GM19099 (cell line): ENCODE measurements around the gene POLR3A.

ENCODE experiments used
- POLR2A ChIP-seq: IDR thresholded peaks from 3 replicates; pipeline ENCODE4 v1.6.1; 2011; ENCODE audit warnings: low read depth; ENCODE audit not compliant: insufficient read length; ENCODE audit errors: extremely low read depth

The POLR3A gene

DNA sequence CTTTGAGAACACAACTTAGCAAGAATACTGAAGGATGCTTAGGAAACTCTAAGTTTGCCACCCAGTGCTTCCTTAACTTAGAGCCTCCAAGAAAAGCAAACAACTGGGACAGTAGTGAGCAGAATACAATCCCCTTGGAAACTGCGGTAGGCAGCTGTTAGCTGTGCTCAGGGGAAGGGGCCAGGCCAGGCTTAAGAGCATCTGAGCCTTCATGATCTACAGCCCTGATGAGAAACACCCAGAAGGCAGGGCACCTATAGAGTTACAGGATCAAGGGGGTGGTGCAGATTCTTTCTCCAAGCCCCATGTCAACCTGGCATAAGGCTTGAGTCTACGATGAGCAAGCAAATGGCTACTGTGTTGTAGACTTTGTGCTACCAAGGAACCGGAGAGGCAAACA lies 51.4 kb downstream of the POLR3A start:
- TF ChIP-seq POLR2A = no peak

DNA sequence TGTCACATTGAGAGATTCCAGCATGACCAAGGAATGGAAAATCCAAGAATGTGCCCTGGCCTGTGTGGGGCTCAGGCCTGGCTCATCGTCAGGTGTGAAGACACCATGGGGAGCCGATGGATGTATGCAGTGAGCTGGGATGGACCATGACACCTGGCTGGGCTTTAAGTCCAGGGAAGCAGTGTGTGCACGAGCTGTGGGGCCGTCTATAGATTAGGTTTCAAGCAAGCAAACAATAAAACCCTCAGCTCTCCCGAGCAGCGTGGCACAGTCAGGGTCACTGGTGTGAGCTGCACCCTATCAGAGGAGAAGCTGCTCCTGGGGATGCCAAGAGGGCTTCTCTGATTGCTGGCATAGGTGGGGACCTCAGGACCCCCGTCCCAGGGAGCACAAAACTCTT lies 52.3 kb downstream of the POLR3A start:
- no peak for TF ChIP-seq POLR2A

DNA sequence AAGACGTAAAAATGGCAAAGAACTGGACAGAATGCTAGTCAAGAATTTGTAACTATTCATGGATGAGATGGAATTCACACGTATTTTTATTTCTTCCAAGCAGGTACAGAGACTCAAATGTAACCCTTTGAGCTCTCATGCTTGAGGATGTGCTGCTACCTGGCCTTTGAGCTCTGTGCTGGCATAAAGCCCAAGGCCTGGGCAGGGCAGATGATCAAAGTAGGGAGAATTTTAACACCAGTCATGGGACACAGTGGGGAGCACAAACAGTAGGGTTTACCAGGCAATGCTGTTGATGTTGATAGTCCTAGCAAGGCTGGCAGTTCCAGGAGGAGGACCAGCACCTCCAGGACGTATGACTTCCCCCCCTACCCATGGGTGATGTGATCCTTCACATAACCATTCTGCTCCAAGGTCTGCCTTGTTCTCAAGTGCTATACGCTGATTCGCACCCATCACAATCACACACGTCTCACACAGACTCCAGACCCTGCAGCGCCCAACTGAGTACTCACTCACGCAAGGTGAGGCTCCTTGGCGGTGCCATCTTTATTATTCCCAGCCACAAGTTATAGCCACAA lies 54.1 kb downstream of the POLR3A start:
- no peak for TF ChIP-seq POLR2A

DNA sequence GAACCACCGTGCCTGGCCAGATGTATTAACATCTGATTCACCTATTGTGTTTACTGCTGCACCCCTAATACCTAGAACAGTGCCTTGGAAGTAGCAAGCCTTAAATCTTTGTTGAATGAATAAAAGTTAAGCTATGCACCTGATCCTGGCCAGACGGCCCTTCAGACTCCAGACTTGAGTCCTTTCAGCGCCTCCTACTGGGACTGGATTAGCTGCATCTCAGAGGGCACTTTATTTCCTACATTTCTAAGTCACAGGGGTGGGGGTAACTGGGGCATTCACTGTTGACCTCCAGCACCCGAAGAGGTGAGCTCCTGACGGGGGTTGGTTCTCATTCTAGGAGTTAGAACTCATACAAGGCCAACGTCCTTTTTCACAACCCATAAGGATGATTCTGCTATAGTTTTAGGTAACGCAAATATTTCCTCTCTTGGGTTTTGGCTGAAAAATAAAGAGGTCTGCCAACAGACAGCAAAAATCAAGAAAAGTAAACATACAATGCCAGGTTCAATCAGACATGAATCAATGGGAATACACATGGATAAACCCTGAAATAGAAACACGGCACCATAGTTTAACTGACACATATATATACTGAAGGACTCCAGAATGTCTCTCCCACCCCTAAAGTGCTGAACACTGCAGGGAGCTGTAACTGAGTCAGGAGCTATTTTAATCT lies 54.8 kb downstream of the POLR3A start:
- TF ChIP-seq POLR2A = no peak

DNA sequence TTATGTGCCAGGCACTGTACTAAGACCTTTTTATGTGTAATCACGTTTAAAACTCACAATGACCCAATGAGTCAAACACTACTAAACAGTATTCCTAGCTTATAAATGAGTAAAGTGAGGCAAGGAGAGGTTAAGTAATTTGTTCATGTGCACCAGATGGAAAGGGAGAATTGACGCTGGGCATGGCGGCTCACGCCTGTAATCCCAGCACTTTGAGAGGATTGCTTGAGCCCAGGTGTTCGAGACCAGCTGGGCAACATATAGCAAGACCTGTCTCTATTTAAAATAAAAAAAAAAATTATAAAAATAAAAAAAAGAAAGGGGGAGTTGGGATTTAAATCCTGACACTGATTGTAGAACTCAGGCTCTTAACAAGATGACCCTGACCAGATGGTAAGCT lies 56.0 kb downstream of the POLR3A start:
- TF ChIP-seq POLR2A = no peak

DNA sequence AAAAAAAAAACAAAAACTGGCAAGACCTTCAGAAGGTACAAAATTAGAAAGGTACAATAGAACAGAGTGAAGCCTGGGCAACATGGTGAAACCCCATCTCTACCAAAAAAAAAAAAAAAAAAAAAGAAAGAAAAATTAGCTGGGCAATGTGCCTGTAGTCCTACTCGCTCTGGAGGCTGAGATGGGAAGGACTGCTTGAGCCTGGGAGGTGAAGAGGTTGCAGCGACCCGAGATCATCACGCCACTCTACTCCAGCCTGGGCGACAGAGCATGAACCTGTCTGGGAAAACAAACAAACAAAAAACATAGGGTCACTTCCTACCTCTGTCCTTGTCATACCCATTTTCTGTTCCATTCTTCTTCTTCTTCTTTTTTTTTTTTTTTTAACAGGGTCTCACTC lies 57.2 kb downstream of the POLR3A start:
- TF ChIP-seq POLR2A = no peak

DNA sequence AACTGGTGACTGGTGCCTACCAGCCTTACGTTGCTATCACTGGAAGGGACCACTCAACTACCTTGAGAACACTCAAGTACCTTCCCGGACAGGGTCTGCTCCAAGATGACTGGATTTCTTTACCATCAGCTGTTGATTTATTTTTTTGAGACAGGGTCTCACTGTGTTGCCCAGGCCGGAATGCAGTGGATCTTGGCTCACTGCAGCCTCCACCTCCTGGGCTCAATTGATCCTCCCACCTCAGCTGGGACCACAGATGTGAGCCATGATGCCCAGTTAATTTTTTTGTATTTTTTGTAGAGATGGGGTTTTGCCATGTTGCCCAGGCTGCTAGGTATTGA lies 57.5 kb downstream of the POLR3A start:
- TF ChIP-seq POLR2A = no peak

DNA sequence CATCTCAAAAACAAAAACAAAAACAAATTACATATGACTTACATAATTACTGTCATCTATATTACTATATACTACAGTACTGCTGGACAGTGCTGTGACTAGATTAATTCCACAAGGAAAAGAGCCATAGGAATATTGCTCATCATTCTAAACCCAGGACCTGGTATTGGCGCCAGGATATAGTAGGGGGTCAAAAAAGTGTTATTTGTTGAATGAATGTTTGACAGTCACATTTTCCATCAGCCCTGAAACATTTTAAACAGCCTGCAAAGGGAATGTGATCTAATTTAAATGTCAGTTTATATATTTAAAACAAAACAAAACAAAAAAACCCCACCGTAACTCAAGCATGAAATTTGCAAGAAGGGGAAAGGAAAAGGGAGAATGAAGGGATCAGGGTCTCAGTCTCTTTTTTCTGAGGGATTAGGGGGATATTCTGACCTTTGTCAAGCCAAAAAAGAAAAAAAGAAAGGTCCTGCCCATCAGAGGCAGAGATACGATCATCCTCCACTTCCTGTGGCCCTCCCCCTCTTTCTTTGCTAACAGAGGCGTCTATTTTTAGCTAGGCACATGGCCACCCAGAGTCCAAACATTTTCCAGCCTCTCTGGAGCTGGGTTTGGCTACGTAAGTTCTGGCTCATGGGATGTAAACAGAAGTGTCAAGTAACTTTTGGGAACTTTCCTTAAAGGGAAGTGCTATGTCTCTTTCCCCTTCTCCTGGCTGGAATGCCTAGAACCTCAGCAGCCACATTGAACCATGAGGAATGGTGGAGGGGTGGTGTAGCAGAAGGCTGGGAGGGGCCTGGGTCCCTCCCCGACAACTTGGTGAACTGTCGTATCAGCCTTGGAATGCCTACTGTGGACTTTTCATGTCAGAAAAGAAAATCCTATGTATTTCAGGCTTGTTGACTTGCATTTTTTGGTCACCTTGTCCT lies 58.2 kb downstream of the POLR3A start:
- no peak for TF ChIP-seq POLR2A

DNA sequence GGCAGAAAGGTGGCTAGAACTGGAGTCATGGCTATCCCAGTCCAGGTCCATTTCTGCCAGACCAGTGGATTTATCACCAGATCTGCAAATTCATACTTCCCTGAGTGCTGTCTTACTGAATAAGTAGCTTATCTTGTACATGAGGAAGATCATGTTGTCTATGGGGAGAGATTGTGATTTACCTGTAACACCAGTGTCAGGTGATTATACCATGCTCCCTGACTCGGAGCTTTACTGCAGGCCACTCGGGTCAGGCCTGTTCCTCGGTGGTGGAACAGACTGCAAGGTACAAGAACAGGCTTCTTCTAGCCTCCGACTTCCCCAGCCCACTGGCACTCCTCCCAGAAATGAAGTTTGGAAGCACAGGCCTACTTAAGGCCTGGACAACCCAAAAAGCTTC lies 60.2 kb downstream of the POLR3A start:
- no peak for TF ChIP-seq POLR2A

DNA sequence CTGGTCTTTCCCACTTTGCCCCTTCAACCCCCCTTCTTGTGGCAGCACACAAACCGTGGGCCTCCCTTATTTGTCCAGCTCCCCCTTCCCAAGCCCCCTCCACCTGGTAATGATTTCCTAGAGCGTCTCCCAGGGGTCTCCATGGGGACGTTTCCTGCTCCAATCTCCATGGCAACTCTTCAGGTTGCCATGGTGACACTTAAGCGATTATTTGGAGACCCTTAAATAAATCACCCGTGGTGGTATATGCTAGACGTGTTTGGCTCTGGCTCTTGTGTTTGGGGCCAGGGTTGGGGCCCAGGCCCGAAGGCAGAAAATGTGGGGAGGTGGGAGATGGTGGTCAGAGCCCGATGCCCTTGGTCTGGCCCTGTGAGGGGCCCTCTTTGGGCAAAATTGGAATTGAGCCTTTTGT lies 61.7 kb downstream of the POLR3A start:
- TF ChIP-seq POLR2A = no peak

DNA sequence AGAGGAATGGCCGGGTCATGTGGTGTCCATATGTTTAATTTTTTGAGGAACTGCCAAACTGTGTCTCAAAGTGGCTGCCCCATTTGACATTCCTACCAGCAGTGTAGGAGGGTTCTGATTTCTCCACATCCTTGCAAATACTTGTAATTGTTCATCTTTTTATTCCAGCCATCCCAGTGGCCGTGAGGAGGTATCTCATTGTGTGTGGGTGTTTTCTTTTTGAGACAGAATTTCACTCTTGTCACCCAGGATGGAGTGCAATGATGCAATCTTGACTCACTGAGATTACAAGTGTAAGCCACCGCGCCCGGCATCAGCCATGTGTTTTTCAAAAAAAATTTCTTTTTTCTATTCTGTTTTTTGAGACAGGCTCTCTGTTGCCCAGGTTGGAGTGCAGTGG lies 64.0 kb downstream of the POLR3A start:
- TF ChIP-seq POLR2A = no peak

DNA sequence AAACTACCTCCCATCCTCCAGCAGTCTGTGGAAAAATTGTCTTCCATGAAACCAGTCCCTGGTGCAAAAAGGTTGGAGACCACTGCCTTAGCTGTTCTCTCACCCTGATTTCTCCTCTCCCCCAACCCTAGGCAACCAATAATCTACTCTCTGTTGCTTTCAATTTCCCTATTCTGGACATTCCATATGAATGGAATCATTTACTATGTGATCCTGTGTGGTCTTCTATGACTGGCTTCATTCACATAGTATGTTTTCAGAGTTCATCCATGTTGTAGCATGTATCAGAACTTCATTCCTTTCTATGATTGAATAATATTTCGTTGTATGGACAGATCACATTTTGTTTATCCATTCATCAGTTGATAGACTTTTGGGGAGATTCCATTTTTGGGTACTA lies 64.5 kb downstream of the POLR3A start:
- TF ChIP-seq POLR2A = no peak

DNA sequence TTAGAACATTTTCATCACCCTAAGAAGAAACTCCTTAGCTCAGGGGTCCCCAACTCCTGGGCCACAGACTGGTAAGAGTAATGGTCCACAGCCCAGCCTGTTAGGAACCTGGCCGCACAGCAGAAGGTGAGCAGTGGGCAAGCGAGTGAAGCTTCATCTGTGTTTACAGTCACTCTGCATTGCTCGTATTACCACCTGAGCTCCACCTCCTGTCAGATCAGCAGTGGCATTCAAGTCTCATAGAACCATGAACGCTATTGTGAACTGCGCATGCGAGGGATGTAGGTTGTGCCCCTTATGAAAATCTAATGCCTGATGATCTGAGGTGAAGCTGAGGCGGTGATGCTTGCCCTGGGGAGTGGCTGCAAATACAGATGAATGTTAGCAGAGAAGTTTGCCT lies 65.4 kb downstream of the POLR3A start:
- TF ChIP-seq POLR2A = no peak

DNA sequence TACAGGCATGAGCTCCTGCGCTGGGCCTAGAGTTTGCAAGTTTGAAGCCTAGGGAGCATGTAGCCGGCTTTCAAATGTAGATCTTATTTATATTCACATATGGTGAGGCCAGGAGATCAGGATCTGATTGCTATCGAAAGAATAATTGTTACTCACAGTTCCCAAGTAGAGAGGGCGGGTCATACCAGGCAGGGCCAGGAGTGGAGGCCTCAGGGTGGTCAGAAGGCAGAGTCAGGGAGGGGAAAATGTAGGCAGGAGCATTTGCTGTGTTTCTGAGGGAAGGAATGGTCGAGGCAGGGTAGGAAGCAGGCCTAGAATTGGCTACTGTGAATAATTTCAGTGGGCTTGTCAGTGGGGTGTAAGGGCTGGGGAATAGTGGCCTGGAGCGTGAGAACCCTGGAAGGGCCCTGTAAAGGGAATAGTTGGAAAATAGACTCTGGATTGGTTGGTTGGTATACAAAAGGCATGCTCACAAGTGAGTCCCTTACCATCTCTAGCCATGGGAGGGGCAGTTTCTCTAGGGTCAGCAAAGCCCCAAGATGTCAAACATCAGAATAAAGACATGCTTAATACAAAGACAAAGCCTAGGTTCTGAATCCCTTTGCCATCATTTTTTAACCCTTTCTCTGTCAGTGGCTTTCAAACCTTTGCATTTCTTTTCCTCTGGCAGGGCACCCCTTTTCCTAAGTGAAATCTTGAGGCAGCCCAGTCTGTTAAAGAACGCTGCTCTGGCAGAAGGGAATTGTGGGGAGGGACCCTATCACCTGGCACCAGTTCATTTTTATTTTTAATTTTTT lies 66.8 kb downstream of the POLR3A start:
- TF ChIP-seq POLR2A = no peak

DNA sequence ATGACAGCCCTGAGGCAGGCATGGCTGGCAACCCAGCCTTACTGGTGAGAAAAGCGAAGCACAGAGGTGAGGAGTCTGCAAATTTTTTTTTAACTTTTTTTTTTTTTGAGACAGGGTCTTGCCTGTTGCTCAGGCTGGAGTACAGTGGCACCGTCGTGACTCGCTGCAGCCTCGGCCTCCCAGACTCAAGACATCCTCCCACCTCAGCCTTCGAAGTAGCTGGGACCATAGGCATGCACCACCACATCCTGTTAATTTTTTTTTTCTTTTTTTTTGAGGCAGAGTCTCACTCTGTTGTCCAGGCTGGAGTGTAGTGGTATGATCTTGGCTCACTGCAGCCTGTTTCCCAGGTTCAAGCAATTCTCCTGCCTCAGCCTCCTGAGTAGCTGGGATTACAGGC lies 67.6 kb downstream of the POLR3A start:
- no peak for TF ChIP-seq POLR2A
